ENCODE results near the gene COL5A2. TPM values are rescaled to one million over a fixed set of nuclear protein-coding genes. Genes with fewer than 3 reads are reported as not detected.
A peak's percentile ranks its signal among the peaks of the same experiment; 100 is the strongest.

The COL5A2 gene
- total and polyA plus RNA-seq, 2 donors (not counting 3 experiments of a cell fraction or from before 2014, with no cell fraction given): 47.4 to 123 TPM

DNA sequence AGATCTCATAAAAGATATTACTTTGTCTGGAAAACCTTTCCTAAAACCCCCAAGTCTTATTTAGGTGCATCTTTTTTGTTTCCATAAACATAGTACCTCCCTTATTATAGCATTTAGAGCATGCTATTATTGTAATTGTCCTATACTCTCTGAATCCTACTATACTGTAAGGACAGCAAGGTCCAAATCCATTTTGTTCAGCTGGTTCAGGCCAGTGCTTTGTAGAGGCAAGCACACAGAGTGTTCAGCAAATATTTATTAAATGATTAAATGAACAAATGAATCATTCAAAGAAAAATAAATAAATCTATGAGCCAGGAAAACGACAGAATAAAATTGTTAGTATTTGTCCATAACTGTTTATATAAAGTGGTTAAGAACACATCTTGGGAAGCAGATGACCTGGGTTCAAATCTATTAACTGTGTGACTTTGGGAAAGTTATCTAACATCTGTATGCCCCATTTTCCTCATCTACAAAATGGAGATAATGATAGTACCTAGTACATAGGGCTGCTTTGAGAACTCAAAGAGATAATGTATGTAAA is 119.4 kb downstream of the COL5A2 start:
- peaks cover 5 to 18% of the 10 kb centered on the region in 2 experiments for H3K36me3 ChIP-seq (ENCODE audit: control insufficient read depth in 2 of 2, extremely low read depth in 1 of 2, insufficient read depth in 2 of 2, low read length in 2 of 2)
- TF ChIP-seq, protein P1, sequence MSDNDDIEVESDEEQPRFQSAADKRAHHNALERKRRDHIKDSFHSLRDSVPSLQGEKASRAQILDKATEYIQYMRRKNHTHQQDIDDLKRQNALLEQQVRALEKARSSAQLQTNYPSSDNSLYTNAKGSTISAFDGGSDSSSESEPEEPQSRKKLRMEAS (IDR thresholded peaks at IDR 0.05; ENCODE audit: insufficient read depth, insufficient read length): no peak
- TF ChIP-seq MYC (IDR thresholded peaks at IDR 0.05; ENCODE audit: low read depth, low read length): no peak
- CTCF ChIA-PET: interaction anchor here (1.5 to 1.6 kb wide), 2 partner anchors 10 to 227 kb away, joined by 4 read pairs; no protein-coding TSS in a partner anchor
- BruUV-seq (replicated peaks): no TSS peak
- FAIRE-seq (no peak), DNase-seq (ENCODE audit: low read depth, low spot score) (peak; percentile 9)
- H3K9me1 ChIP-seq (replicated peaks; ENCODE audit: control insufficient read depth, extremely low read depth, insufficient read depth, low read length): no peaks in the 10 kb centered on the region
- H3K4me3 ChIP-seq (replicated peaks in 1 of 3; ENCODE audit: insufficient read depth in 1 of 3, low read depth in 1 of 3, low read length in 3 of 3): no peak overlapping the region
- H3K79me2 ChIP-seq (ENCODE audit: control insufficient read depth, insufficient read depth, low read length): no peaks in the 10 kb centered on the region
- no peak overlapping the region for H3K4me2 ChIP-seq (ENCODE audit: insufficient read depth, low read length)
- intact Hi-C loops (cut with micrococcal nuclease): no loop called here
- dilution Hi-C loops (cut with MboI; ENCODE audit: extremely low pct_ligation_motif_present, low sequenced_read_pairs): no loop called here
- H3K9me3 ChIP-seq (replicated peaks; ENCODE audit: control insufficient read depth, insufficient read depth, low read length): no peaks in the 10 kb centered on the region
- H3K9ac ChIP-seq (replicated peaks; ENCODE audit: extremely low read depth, insufficient read depth, low read length): no peak overlapping the region
- no peaks in the 10 kb centered on the region for H4K20me1 ChIP-seq (replicated peaks; ENCODE audit: control insufficient read depth, extremely low read depth, insufficient read depth, low read length)
- no peaks in the 10 kb centered on the region for H3K27me3 ChIP-seq (ENCODE audit: control insufficient read depth in 2 of 2, insufficient read depth in 2 of 2, low read length in 2 of 2)
- H3K27ac ChIP-seq (ENCODE audit: insufficient read depth, low read depth, low read length): no peak overlapping the region
- no peak overlapping the region for H2AFZ ChIP-seq (ENCODE audit: low read depth, low read length)
- POLR2A ChIA-PET: no interaction called here
- no peaks in the 10 kb centered on the region for H3K4me1 ChIP-seq (ENCODE audit: control insufficient read depth, extremely low read depth, insufficient read depth, low read length)

GRCh38 chr2:189057316-189057715 is 122.2 kb downstream of the COL5A2 start:
- POLR2A ChIA-PET: no interaction called here
- Histone ChIP-seq H4K20me1 (replicated peaks; ENCODE audit: control insufficient read depth, extremely low read depth, insufficient read depth, low read length) (no peaks in the 10 kb centered on the region), H3K27me3 (ENCODE audit: control insufficient read depth in 2 of 2, insufficient read depth in 2 of 2, low read length in 2 of 2) (no peaks in the 10 kb centered on the region), H3K36me3 (ENCODE audit: control insufficient read depth in 2 of 2, extremely low read depth in 1 of 2, insufficient read depth in 2 of 2, low read length in 2 of 2) (peaks cover 3 to 15% of the 10 kb centered on the region in 2 experiments), H2AFZ (ENCODE audit: low read depth, low read length) (no peak overlapping the region), H3K4me3 (replicated peaks in 1 of 3; ENCODE audit: insufficient read depth in 1 of 3, low read depth in 1 of 3, low read length in 3 of 3) (no peak overlapping the region), H3K4me2 (ENCODE audit: insufficient read depth, low read length) (no peak overlapping the region), H3K79me2 (ENCODE audit: control insufficient read depth, insufficient read depth, low read length) (no peaks in the 10 kb centered on the region), H3K9me1 (replicated peaks; ENCODE audit: control insufficient read depth, extremely low read depth, insufficient read depth, low read length) (peaks cover 2% of the 10 kb centered on the region), H3K9ac (replicated peaks; ENCODE audit: extremely low read depth, insufficient read depth, low read length) (no peak overlapping the region), H3K4me1 (ENCODE audit: control insufficient read depth, extremely low read depth, insufficient read depth, low read length) (no peaks in the 10 kb centered on the region), H3K9me3 (replicated peaks; ENCODE audit: control insufficient read depth, insufficient read depth, low read length) (no peaks in the 10 kb centered on the region), H3K27ac (ENCODE audit: insufficient read depth, low read depth, low read length) (no peak overlapping the region)
- BruUV-seq (replicated peaks): no TSS peak
- no peak for DNase-seq (ENCODE audit: low read depth, low spot score)
- intact Hi-C loops (cut with micrococcal nuclease): no loop called here
- no peak for FAIRE-seq
- CTCF ChIA-PET: no interaction called here
- TF ChIP-seq, protein P1 (IDR thresholded peaks at IDR 0.05; ENCODE audit: insufficient read depth, insufficient read length): no peak
- TF ChIP-seq POLR2AphosphoS5 (IDR thresholded peaks at IDR 0.05; ENCODE audit: insufficient read depth, low read depth, low read length) (no peak), MYC (IDR thresholded peaks at IDR 0.05; ENCODE audit: low read depth, low read length) (no peak), GATA2 (IDR thresholded peaks at IDR 0.05; ENCODE audit: insufficient read depth, insufficient read length, low read depth, low read length) (no peak)
- TF ChIP-seq, protein P2, sequence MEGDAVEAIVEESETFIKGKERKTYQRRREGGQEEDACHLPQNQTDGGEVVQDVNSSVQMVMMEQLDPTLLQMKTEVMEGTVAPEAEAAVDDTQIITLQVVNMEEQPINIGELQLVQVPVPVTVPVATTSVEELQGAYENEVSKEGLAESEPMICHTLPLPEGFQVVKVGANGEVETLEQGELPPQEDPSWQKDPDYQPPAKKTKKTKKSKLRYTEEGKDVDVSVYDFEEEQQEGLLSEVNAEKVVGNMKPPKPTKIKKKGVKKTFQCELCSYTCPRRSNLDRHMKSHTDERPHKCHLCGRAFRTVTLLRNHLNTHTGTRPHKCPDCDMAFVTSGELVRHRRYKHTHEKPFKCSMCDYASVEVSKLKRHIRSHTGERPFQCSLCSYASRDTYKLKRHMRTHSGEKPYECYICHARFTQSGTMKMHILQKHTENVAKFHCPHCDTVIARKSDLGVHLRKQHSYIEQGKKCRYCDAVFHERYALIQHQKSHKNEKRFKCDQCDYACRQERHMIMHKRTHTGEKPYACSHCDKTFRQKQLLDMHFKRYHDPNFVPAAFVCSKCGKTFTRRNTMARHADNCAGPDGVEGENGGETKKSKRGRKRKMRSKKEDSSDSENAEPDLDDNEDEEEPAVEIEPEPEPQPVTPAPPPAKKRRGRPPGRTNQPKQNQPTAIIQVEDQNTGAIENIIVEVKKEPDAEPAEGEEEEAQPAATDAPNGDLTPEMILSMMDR (IDR thresholded peaks at IDR 0.05; ENCODE audit: extremely low read depth in 1 of 2, insufficient read depth in 1 of 2, low read depth in 1 of 2, low read length in 2 of 2): no peak
- dilution Hi-C loops (cut with MboI; ENCODE audit: extremely low pct_ligation_motif_present, low sequenced_read_pairs): no loop called here

All from endothelial cell of umbilical vein (primary cell).